ENCODE results near the gene TMEM252. TPM values are rescaled to one million over a fixed set of nuclear protein-coding genes. Genes with fewer than 3 reads are reported as not detected.

Gene TMEM252, protein sequence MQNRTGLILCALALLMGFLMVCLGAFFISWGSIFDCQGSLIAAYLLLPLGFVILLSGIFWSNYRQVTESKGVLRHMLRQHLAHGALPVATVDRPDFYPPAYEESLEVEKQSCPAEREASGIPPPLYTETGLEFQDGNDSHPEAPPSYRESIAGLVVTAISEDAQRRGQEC
- not detected in 2 replicates for total RNA-seq

DNA sequence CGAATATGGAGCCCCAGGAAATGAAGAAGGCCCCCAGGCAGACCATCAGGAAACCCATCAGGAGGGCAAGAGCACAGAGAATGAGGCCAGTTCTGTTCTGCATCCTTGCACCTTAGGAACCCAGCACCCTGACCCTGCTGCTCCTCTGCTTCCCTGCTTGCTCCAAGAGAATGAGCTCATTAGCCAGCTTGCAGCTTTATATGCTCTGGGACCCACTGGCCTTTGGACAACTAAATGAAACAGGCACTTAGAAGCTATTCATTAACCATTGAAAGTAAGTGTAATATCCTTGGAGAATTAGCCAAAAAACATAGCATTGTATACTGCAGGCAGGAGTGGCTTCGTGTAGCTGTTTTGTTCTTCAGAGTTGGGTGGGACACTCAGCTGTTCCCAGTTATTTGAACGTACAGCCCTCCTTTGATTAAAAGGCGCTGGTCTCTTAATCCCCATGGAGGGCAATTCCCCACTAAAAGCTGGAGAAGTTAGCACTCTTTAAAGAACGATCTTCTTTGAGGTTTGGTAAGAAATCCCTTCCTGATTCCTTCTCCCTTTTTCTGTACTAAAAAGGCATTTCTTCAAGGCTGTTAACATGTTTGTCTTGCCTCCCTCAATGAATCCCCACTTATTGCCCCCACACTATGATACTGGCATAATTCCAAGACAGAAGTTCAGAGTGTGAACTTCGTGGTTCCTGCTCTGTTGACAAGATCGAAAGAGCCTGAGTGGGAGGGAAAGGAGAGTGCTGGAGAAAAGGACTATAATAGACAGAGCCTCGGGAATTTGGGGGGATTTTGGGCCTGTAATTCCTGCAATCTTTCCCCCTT lies at the start of gene TMEM252:
TMEM252 (minus strand) TSS at position 172 of the 824 bp plus-strand sequence; CDS start at position 103, 69 bp downstream.
- Mint-ChIP-seq H3K27me3 (ENCODE audit: low read depth) (peaks cover 28% of the 10 kb centered on the region), H3K4me1 (ENCODE audit: low read depth) (no peaks in the 10 kb centered on the region), H3K27ac (no peak within 1 kb of the TSS), H3K36me3 (ENCODE audit: low read depth) (no peaks in the 10 kb centered on the region), H3K4me3 (ENCODE audit: low read depth) (no peak within 1 kb of the TSS), H3K9me3 (no peaks in the 10 kb centered on the region)
- no peak for DNase-seq (ENCODE audit: low spot score)
- intact Hi-C loops (cut with micrococcal nuclease), result no loop called here

DNA sequence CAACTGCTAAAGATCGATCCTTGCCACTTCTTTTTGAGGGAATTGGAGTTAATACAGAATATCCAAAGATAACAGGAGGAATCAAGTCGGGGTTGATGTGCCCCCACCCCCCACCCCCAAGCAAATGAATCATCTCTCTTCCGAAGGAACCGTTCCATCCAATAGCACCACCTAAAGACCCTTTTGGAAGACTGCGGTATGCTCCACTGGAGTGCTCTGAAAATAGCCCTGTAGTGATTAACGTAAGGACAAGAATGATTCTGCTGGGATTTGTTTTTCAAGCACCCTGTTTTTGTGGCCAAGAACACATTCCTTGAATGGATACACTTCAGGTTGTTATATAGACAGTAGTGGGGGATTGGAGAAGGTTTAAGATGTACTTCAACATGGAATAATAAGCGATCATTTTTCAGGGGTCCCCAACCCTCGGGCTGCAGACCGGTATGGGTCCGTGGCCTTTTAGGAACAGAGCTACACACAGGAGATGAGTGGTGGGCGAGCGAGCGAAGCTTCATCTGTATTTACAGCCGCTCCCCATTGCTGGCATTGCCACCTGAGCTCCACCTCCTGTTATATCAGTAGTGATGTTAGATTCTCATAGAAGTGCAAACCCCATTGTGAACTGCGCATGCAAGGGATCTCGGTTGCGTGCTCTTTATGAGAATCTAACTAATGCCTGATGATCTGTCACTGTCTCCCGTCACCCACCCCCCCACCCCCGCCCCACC lies 44.5 kb upstream of the TMEM252 start:
- DNase-seq (ENCODE audit: low spot score), result no peak
- Mint-ChIP-seq H3K4me3 (ENCODE audit: low read depth) (no peak overlapping the region), H3K4me1 (ENCODE audit: low read depth) (peaks cover 14% of the 10 kb centered on the region), H3K36me3 (ENCODE audit: low read depth) (peaks cover 10% of the 10 kb centered on the region), H3K9me3 (peaks cover 24% of the 10 kb centered on the region), H3K27ac (no peak overlapping the region), H3K27me3 (ENCODE audit: low read depth) (no peaks in the 10 kb centered on the region)
- intact Hi-C loops (cut with micrococcal nuclease), result loop anchor here (10.0 kb wide), 1 partner anchor 300 kb away; no protein-coding TSS in a partner anchor

DNA sequence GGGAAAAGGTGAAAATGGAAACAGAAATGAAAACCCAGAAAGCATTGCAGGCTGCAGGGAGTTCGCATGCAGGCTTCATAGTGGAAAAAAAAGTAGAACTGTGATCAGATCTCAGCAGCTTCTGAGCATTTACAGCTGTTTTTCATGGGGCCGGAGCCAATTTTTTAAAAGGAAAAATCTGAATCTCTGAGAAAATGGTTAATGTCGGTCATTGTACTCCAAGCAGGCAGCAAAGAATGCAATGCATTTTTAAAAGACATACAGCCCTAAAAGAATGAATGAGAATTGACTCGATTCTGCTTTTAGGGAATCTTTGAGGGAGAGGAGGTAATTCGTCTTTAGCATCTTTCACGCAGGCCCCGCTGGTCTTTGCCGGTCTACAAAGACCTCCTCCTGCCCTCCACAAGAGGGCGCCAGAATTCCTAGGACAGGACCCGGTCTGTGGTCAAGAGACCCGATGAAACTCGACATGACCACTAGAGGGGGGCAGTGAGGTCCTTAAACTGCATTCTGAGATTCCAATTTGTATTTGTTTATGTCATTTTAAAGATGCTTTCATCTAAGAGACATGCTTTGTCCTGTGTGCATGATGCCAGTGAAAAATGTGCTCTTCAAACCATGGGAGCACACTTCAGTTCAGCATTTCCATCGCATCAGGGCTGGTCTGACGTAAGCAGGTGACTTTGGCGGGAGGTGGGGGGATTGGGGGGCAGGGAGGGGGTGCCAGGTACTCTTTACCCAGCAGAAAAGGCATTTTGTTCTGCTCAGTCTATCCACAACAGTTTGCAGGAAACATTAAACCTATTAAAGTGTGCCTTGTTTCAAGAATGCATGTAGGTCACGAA lies 43.7 kb upstream of the TMEM252 start:
- DNase-seq (ENCODE audit: low spot score), result peak; percentile 71
- no peaks in the 10 kb centered on the region for H3K27me3 Mint-ChIP-seq (ENCODE audit: low read depth)
- H3K4me1 Mint-ChIP-seq (ENCODE audit: low read depth), result peaks cover 14% of the 10 kb centered on the region
- intact Hi-C loops (cut with micrococcal nuclease), result loop anchor here (1.0 to 10.0 kb wide), 10 partner anchors 69 to 443 kb away; a partner anchor contains a TSS
- peak overlapping the region; percentile 44 for H3K27ac Mint-ChIP-seq
- H3K4me3 Mint-ChIP-seq (ENCODE audit: low read depth), result no peak overlapping the region
- peaks cover 8% of the 10 kb centered on the region for H3K36me3 Mint-ChIP-seq (ENCODE audit: low read depth)
- H3K9me3 Mint-ChIP-seq, result peaks cover 20% of the 10 kb centered on the region

DNA sequence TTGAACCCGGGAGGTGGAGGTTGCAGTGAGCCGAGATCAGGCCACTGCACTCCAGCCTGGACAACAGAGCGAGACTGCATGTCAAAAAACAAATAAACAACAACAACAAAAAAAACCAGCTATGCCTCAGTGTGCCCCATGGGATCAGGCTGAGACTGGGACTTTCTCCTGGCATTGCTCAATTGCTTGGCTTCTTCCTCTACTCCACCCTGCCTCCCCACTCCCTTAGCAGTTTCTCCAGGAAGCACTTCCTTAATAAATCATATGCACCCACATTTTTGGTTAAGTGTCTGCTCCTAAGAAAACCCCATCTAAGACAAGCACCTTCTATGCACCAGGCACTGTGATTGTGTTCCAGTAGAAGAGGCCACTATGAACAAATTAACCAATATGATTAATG lies 41.0 kb upstream of the TMEM252 start:
- Mint-ChIP-seq H3K27me3 (ENCODE audit: low read depth) (no peaks in the 10 kb centered on the region), H3K9me3 (no peaks in the 10 kb centered on the region), H3K36me3 (ENCODE audit: low read depth) (no peaks in the 10 kb centered on the region), H3K27ac (no peak overlapping the region), H3K4me1 (ENCODE audit: low read depth) (peaks cover 14% of the 10 kb centered on the region), H3K4me3 (ENCODE audit: low read depth) (no peak overlapping the region)
- no peak for DNase-seq (ENCODE audit: low spot score)
- intact Hi-C loops (cut with micrococcal nuclease), result loop anchor here (5.0 to 10.0 kb wide), 3 partner anchors 181 to 303 kb away; no protein-coding TSS in a partner anchor

DNA sequence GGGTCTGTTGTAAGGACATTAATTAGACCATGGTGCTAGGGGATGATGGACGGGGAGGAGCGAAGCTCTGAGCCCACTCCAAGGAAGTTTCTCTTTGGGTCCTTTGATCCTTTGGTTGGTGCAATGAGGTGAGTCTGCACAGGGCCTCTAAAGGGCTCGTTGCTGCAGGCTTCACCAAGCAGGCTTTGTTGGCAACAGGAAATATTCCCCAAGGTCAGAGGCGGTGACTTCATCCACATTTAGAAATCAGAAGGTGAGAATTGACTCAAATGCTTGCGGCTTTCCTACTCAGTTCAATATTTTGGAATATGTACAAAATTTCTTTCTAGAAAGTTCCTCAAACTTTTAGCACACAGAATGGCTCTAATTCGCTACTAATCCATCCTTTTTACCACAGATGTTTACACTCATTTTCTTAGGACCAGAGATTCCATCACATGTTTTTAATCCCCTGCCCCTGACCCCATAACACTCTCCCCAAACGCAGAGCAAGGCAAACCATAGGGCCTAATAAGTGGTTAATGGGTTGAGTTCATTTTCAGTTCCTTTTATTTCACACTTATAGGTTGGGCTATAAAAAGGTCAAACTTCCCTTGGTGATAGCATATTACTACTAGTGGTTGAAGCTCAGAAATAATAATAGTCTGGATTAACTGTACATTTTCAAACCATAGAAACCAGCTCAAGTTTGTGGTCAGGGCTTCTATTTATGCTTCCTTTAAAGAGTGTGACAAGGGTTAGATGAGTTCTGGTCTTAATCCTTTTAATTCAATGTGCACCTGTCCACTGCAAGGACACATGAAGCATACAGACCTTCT lies 37.3 kb upstream of the TMEM252 start:
- intact Hi-C loops (cut with micrococcal nuclease), result no loop called here
- Mint-ChIP-seq H3K4me1 (ENCODE audit: low read depth) (no peaks in the 10 kb centered on the region), H3K9me3 (no peaks in the 10 kb centered on the region), H3K27ac (no peak overlapping the region), H3K36me3 (ENCODE audit: low read depth) (no peaks in the 10 kb centered on the region), H3K4me3 (ENCODE audit: low read depth) (no peak overlapping the region), H3K27me3 (ENCODE audit: low read depth) (peaks cover 13% of the 10 kb centered on the region)
- no peak for DNase-seq (ENCODE audit: low spot score)

DNA sequence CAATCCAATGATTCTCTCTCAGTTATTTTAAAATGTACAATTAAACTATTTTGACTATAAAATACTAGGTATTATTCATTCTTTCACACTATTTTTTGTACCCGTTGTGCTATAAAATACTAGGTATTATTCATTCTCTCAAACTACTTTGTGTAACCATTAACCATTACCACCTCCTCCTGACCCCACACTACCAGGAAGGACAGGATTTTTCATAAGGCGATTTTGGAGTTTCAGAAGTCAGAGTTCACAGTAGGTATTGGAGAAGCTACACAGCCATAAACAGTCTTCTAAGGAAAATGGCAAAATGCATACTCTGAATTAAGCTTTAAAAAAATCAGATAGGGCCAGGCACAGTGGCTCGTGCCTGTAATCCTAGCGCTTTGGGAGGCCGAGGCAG lies 35.1 kb upstream of the TMEM252 start:
- Mint-ChIP-seq H3K9me3 (peaks cover 11% of the 10 kb centered on the region), H3K4me3 (ENCODE audit: low read depth) (no peak overlapping the region), H3K4me1 (ENCODE audit: low read depth) (no peaks in the 10 kb centered on the region), H3K27ac (no peak overlapping the region), H3K27me3 (ENCODE audit: low read depth) (peaks cover 14% of the 10 kb centered on the region), H3K36me3 (ENCODE audit: low read depth) (no peaks in the 10 kb centered on the region)
- intact Hi-C loops (cut with micrococcal nuclease), result no loop called here
- DNase-seq (ENCODE audit: low spot score), result no peak

DNA sequence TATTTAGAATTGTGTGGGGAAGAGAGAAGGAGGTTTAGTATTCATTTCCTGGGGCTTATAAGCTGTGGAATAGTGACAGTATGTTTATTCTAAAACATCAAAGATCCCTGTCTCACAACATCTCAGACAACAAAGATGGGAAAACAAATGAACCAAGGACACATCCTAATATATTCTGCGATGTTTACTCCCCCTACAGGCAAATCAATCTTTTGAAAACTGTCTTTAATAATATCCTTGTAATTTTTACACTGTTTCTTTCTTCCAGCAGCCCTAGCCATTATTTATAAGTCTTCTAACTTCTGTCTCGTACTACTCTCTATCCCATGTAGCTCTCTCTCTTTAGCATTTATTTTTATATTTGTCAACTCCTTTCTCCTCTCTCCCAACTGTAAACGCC lies 33.5 kb upstream of the TMEM252 start:
- Mint-ChIP-seq H3K27me3 (ENCODE audit: low read depth) (peaks cover 21% of the 10 kb centered on the region), H3K27ac (no peak overlapping the region), H3K4me1 (ENCODE audit: low read depth) (peaks cover 2% of the 10 kb centered on the region), H3K9me3 (peaks cover 11% of the 10 kb centered on the region), H3K36me3 (ENCODE audit: low read depth) (no peaks in the 10 kb centered on the region), H3K4me3 (ENCODE audit: low read depth) (no peak overlapping the region)
- no peak for DNase-seq (ENCODE audit: low spot score)
- intact Hi-C loops (cut with micrococcal nuclease), result no loop called here

DNA sequence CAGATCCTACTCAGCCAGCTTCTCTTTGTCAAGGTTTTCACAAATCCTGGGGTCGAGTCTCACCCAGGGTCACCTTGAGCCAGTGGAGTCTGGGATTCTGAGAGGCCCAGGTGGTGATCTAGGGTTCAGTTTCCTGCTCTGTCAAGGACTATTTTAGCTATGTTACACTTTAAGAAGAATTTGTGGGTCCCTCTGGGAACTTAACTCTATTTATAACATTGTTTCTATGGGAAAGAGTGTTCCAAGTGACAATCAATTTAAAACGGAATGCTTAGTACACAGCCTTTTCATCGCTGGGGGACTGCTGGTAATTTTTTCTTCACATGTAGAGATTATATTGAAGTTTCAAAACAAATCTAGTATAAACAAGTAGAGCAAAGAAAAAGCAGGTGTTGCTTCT lies 26.9 kb upstream of the TMEM252 start:
- H3K27me3 Mint-ChIP-seq (ENCODE audit: low read depth), result peaks cover 13% of the 10 kb centered on the region
- H3K9me3 Mint-ChIP-seq, result peaks cover 8% of the 10 kb centered on the region
- no peak overlapping the region for H3K27ac Mint-ChIP-seq
- DNase-seq (ENCODE audit: low spot score), result no peak
- no peaks in the 10 kb centered on the region for H3K36me3 Mint-ChIP-seq (ENCODE audit: low read depth)
- intact Hi-C loops (cut with micrococcal nuclease), result no loop called here
- H3K4me1 Mint-ChIP-seq (ENCODE audit: low read depth), result peaks cover 2% of the 10 kb centered on the region
- no peak overlapping the region for H3K4me3 Mint-ChIP-seq (ENCODE audit: low read depth)

DNA sequence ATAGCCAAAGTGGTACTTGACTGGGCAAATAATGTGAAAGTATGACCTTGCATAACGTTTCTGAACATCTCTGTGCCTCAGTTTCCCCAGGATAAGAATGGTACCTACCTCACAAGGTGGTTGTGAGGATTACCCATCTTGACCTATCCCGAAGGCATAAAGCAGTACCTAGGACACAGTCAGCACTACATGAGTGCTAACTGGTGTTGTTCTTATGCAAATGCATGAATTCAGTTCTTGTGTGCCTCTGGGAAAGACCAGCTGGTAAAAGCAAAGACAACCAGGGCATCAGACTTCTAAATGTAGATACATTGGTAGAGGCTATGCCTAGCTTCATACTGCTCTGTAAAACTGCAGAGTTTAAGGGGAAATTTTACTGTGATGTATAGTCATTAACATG lies 21.8 kb upstream of the TMEM252 start:
- Mint-ChIP-seq H3K4me3 (ENCODE audit: low read depth) (no peak overlapping the region), H3K9me3 (no peaks in the 10 kb centered on the region), H3K36me3 (ENCODE audit: low read depth) (no peaks in the 10 kb centered on the region), H3K27ac (no peak overlapping the region), H3K4me1 (ENCODE audit: low read depth) (peaks cover 5% of the 10 kb centered on the region), H3K27me3 (ENCODE audit: low read depth) (peaks cover 6% of the 10 kb centered on the region)
- intact Hi-C loops (cut with micrococcal nuclease), result no loop called here
- DNase-seq (ENCODE audit: low spot score), result no peak

DNA sequence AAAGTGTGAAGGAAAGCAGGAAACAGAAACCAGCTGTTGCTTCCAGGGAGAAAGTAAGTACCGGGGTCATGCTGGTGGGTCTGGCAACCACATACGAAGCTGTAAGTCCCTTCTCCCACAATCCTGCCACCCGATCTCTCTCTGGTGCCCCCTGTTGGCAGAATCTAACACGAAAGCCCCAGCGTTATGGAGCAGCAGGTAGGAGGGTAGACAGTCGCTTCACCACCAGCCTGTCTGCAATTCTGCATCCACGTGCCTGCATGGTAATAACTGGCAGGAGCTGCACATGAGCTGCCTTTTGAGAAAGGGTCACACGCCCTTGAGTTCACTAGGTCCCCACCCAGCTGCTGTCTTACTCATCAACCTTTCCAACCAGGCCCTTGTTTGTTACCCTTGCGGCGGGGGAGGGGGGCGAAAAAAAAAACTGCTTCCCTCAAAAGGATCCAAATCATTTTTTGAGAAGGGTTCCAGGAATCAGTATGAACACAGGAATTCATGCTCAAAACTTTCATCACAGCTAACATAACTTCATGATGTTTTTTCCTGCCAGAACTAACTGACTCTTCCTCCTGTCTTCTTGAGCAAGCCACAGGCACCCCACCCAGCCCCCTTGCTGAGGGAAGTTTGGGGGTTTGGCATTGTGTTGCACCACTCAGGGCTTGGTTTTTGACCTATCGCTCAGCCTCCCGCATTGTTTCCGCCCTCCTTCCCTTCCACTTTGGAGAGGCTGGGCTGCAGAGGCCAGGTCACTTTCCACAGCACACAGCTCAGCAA lies 19.6 kb upstream of the TMEM252 start:
- H3K4me1 Mint-ChIP-seq (ENCODE audit: low read depth), result peaks cover 5% of the 10 kb centered on the region
- H3K36me3 Mint-ChIP-seq (ENCODE audit: low read depth), result no peaks in the 10 kb centered on the region
- H3K27ac Mint-ChIP-seq, result no peak overlapping the region
- peaks cover 11% of the 10 kb centered on the region for H3K27me3 Mint-ChIP-seq (ENCODE audit: low read depth)
- intact Hi-C loops (cut with micrococcal nuclease), result no loop called here
- no peak overlapping the region for H3K4me3 Mint-ChIP-seq (ENCODE audit: low read depth)
- peak; percentile 43 for DNase-seq (ENCODE audit: low spot score)
- no peaks in the 10 kb centered on the region for H3K9me3 Mint-ChIP-seq

DNA sequence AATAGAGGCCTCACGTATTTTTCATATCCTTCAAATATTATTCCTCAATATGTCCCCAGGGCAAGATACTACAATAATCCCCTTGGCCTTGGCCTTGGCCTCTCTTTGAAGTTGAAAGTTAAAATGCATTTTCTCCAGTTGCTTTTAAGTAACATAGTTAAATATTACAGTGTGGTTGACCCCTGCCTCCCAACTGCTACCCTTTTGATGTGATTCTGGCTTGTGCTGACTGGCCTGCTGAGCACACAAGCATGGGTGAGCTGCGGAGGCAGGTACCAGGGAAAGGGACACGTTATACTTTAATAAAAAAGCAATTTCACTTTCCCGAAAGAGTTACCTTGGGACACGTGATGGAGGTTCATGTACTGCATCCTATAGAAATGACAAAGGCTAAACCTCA lies 17.9 kb upstream of the TMEM252 start:
- Mint-ChIP-seq H3K27ac (no peak overlapping the region), H3K4me3 (ENCODE audit: low read depth) (no peak overlapping the region), H3K4me1 (ENCODE audit: low read depth) (peaks cover 5% of the 10 kb centered on the region), H3K9me3 (no peaks in the 10 kb centered on the region), H3K36me3 (ENCODE audit: low read depth) (no peaks in the 10 kb centered on the region), H3K27me3 (ENCODE audit: low read depth) (peaks cover 15% of the 10 kb centered on the region)
- intact Hi-C loops (cut with micrococcal nuclease), result no loop called here
- no peak for DNase-seq (ENCODE audit: low spot score)

Measured in activated T-helper 2 cell treated with anti-CD3 and anti-CD28 coated beads, Interferon-gamma antibody, Interleukin-2, Interleukin-4, amounts not matched to agents 10 μg/mL and 5 μg/mL and 100 μg/mL, durations not matched to agents 14 hours and 24 hours and 36 hours (primary cell).